GM12873 (cell line): ENCODE results near the gene CDX2.

Experiments
- CTCF ChIP-seq: IDR thresholded peaks from 2 replicates; pipeline ENCODE4 v1.5.1; 2012; ENCODE audit warnings: low read depth, mild to moderate bottlenecking, moderate library complexity, low read length, control low read depth; ENCODE audit not compliant: insufficient read depth; ENCODE audit errors: missing control alignments

Gene CDX2

GRCh38 chr13:27969082-27969865, at the start of gene CDX2:
TSS of gene CDX2 (minus strand) at chr13:27969315. CDS start at chr13:27969006, 309 bp downstream.
- no peak for TF ChIP-seq CTCF

- TF ChIP-seq CTCF: no peak
These were observed 45.2 kb upstream of the CDX2 start for GRCh38 chr13:28014301-28014700.

GRCh38 chr13:28013482-28013881, 44.4 kb upstream of the CDX2 start:
- no peak for TF ChIP-seq CTCF

GRCh38 chr13:28012896-28013295, 43.8 kb upstream of the CDX2 start:
- TF ChIP-seq CTCF: no peak

- TF ChIP-seq CTCF: no peak
These were observed 43.3 kb upstream of the CDX2 start for GRCh38 chr13:28012383-28012782.

- no peak for TF ChIP-seq CTCF
These were observed 40.9 kb upstream of the CDX2 start for GRCh38 chr13:28010046-28010445.

- no peak for TF ChIP-seq CTCF
These were observed 34.0 kb upstream of the CDX2 start for GRCh38 chr13:28002886-28003698.
